Erythroblast (primary cell): ENCODE results near the gene HMGXB3.
A peak's percentile ranks its signal among the peaks of the same experiment; 100 is the strongest.

Experiments
- GATA1 ChIP-seq: IDR thresholded peaks from 2 replicates; pipeline ENCODE4 v1.6.1; 2011; ENCODE audit warnings: low read depth, mild to moderate bottlenecking, control low read depth, low read length, moderate library complexity
- POLR2A ChIP-seq: IDR thresholded peaks from 2 replicates; pipeline ENCODE4 v1.6.1; 2011; ENCODE audit warnings: mild to moderate bottlenecking, low read length

DNA sequence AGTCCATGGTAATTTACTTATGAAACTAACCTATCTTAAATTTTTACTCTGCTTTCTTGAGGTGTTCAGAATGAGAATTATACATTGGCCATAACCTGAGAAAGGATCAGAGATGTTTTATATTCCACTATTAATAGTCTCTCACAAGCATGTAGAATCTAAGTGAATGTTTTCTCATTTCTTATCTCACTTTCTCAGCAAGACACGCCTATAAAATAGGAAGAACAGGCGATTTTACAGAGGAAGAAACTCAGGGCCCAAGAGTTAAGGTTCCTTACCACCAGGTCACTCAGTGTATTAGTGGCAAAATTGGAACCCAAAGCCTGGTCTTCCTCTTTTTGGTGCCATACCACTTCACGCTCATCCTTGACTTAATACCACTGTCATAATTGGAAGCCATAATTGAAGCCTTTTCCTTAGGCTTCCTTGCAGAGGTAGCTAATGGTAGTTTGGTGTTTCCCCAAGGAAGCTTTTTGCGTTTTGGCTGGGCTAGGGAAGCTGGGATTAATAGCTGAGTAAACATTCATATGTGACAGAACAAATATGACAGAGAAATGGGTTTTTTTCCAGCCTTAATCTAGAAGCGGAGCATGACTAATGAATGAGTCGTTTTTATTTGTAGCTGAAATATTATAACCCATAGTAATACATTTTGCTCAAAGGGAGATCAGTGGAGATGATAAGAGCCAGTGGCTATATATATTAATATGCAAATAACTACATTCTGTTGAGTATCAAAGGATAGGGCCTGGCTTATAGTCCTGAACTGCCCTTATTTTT, 16.9 kb downstream of the HMGXB3 start:
- TF ChIP-seq POLR2A, result peak; percentile 11
- no peak for TF ChIP-seq GATA1
